NCI-H2029 treated with DMSO at 0.1 percent for 48 hours (cell line): Measurements from ENCODE around the gene FCHO1.

ENCODE experiments used
- DNase-seq: peaks from one replicate; lab custom pipeline; 2025; lab: John Stamatoyannopoulos, UW

The FCHO1 gene

DNA sequence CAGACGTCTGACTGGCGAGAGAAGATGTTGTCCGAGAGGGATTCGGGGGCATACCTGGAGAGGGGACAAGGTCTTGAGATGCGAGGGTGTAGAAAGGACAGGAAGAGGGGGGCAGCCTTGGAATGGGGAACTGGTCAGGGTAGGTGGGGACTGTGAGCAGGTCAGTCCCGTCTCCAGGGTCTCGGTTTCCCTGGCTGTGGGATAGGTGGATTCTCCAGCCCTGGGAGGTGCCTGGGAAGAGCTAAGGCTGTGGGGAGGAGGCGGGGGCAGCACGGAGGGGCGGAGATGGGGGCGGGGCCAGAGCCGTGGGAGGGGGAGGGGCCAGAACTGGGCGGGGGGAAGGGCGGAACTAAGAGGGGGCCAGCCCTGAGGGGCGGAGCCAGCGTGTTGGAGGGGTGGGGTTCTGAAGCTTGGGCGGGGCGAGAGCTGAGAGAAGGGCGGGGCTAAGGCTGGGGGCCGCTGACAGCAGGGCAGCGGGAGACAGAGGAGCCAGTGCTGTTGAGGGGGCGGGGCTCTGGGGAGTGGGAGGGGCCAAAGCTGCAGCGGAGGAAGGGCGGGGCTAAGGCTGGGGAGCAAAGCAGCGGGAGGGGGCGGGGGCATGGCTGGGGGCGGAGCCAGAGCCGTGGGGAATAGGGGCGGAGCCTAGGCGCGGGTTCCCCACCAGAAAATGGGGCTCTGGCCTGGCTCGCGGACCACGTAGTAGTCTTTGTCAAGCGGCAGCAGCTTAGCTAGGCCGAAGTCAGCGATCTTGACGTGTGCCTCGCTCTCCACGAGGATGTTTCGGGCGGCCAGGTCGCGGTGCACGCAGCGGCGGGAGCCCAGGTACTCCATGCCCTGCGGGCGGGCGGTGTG is 79.5 kb downstream of the FCHO1 start:
- DNase-seq, result peak; percentile 76

DNA sequence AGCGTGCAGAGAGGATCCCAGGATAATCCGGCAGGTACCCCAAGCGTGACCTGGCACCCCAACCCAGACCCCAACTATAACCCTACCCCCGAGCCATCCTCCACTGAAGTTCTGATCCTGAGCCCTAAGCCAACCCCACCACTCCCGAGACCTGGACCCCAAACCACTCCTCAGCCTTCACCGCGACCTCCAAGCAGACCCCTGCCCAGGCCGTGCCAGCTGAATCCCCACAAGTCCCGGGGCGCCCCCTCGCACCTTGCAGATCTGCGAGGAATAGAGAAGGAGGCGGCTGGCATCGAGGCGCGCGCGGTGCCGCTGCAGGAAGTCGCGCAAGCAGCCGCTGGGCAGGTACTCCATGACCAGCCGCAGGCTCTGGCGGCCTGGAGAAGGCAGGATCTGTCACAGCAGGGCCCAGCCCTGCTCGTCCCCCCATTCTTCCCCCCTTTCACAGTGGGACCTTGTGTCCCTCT is 80.2 kb downstream of the FCHO1 start:
- DNase-seq, result no peak

DNA sequence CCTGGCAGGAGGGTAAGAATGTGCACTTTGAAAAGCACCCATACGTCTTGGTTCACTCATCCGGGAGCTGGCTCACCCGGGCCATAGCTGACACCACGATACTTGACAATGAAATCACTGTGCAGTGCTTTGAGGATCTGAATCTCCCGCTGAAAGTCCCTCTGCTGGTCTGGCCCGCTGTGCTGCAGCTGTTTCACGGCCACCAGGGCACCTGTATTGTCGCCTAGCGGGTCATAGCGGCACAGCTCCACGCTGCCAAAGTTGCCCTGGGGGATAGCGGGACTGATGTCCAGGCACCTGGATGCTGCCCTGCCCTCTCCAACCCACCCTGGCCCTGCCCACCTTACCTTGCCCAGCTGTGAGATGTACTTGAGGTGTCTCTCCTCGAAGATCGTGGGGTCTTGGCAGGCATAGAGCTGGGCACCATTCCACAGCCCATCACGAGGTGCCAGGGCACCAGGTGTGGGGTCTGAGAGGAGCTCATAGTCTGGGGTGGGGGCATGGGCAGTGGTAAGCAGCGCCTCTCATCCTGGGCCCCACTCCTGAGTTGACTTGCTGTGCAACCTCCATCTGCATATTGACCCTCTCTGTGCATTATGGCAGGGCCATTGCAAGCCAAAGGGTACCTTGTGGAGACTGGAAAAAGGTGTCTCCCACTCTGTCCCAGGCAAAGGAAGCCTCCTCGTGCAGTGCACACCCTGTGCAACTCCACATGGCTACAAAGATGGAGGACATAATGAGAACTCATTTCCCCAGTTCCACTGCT is 81.3 kb downstream of the FCHO1 start:
- DNase-seq, result no peak

DNA sequence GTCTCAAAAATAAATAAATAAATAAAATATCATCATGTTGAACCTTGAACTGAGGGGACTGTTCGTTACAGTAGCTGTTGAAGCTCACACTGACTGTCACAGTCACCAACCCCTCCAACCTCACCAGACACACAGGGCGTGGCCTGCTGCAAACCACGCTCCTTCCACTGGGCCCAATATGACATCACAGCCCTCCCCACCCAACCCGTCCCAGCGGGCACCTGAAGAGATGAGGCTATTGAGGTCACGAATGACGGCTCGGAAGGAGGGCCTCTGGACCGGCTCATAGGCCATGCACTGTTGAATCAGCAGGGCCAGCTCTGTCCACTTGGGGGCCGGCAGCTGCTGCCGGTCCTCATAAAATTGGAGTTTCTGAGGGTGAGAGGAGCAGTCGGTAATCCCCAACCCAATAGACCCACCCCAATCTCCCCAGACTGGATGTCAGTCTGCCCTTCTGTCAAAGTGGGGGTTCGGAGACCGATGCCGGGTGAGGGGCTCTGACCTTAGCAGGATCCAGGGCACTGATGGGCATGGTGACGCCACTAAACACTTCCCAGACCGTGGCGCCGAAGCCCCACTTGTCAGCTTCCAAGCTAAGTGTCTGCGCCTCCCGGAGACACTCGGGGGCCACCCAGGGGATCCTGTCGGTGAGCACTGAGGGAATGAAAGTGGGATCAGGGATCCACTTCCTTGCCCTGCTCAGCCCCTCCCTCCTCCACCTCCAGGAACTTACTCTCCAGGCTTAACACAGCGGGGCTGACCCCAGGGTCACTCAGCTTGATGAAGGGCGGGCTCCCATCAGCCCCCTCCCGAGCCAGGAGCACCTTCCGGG is 83.3 kb downstream of the FCHO1 start:
- no peak for DNase-seq

DNA sequence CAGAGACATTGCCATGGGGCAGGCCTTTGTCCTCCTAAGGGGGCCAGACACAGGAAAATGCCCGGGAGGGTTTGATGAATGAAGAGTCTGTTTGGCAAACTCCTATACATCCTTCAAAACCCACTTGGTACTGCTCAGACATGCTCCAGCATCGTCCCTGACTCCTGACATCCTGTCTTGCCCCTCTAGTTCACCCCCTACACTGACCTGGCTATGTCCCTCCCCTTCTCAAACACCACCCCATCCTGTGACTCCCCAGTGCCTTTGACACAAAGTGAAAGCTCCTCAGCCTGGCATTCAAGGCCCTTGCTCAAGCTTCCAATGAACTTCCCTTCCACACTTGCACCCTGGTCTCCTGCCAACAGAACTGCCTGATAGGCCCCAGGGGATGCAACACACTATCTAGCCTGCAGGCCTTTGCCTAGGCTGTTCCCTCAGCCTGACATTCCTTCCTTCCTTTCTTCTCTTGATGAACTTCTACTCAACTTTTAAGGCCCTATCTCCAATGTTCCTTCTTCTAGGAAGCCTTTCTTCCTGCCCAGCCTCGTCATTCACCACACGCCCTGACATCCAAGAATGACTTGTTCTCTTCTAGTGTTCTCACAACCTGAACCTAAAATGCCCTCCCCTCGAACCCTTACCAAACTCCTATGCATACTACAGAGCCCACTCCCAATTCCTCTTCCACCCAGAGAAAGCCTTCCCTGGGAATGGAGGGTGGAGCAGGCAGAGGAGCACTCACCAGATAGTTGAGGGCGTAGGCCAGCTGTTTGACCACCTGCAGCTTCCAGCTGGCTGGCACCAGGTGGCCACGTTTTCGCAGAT is 84.1 kb downstream of the FCHO1 start:
- no peak for DNase-seq

DNA sequence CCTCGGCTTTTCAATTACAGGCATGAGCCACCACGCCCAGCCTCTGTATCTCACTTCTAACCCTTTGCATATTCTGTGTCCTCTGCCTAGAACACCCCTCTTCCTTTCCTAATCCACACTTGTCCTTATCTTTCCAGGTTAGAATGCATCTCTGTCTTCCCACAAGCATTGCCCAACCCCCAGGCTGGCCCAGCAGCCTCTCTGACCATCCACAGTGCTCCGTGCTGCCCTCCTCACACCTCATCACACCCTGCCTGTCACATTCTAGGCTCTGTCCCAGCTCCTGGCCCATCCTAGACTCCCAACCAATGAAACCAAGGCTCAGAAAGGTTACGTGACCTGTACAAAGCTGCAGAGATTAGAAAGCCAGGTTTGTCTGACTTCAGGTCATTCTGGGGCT is 85.3 kb downstream of the FCHO1 start:
- DNase-seq, result no peak

DNA sequence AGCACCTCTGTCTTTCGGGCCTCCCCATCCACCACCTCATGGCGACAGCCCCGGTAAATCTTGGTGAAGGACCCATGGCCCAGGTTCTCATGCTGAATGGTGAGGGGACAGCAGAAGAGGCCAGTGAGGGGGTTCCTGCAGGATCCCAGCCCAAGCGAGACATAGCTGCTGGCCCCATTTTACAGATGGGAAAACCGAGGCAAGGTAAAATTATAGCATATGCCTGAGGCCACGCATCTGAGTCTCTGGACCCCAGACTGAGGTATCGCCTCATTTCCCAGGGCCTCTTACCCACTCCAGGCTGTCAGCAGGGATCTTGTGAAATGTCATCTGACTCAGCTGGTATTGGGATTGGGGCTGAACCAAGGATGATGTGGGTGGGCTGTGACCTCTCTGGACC is 86.7 kb downstream of the FCHO1 start:
- DNase-seq, result no peak
